IgD-negative memory B cell (primary cell): ENCODE results near the gene ADM5. TPM values are rescaled to one million over a fixed set of nuclear protein-coding genes. Genes with fewer than 3 reads are reported as not detected.

ENCODE experiments used
- H3K27ac Mint-ChIP-seq, 3 donors: one replicate each; pipeline ENCODE4 v1.8.0; 2020 to 2022; ENCODE audit warnings: mild to moderate bottlenecking in 3 of 3, mixed read lengths in 3 of 3, moderate library complexity in 1 of 3
- H3K27me3 Mint-ChIP-seq: one replicate; pipeline ENCODE4 v1.8.0; 2021; ENCODE audit warnings: mixed read lengths
- H3K36me3 Mint-ChIP-seq: one replicate; pipeline ENCODE4 v1.8.0; 2020; ENCODE audit warnings: mild to moderate bottlenecking, mixed read lengths
- H3K4me1 Mint-ChIP-seq, 3 donors: one replicate each; pipeline ENCODE4 v1.8.0; 2020 to 2022; ENCODE audit warnings: mixed read lengths in 3 of 3, mild to moderate bottlenecking in 1 of 3
- H3K4me3 Mint-ChIP-seq, 4 donors: one replicate each; pipeline ENCODE4 v1.8.0; 2020 to 2022; ENCODE audit warnings: mild to moderate bottlenecking in 4 of 4, mixed read lengths in 4 of 4, moderate library complexity in 3 of 4
- H3K9me3 Mint-ChIP-seq, 3 donors: one replicate each; pipeline ENCODE4 v1.8.0; 2020 to 2021; ENCODE audit warnings: mixed read lengths in 3 of 3, mild to moderate bottlenecking in 1 of 3
- polyA plus RNA-seq: library from polyadenylated mRNA; unstranded; fragments of 300-500 nt; fragmentation: Illumina TruSeq; gene quantifications from one replicate; pipeline ENCODE4 v1.2.3, GENCODE V29; 2021

Gene ADM5
- polyA plus RNA-seq, 1 donor from 2014 or later, result 0.65 TPM

DNA sequence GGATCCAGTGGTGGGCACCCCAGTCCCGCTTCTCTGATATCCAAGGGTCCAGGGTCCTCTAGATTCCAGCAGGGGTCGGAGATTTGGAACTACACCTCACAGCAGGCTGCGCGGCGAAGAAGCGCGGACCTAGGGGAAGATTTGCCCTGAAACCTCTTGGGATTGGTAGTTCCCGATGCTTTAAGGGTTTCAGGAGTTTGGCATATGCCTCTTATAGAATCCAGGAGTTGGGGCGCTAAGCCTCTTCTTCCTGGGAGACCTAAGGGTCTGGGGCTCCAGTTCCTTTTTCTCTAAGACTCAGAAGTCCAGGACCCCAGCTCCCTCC is 23.3 kb upstream of the ADM5 start:
- H3K27me3 Mint-ChIP-seq, result peaks cover 2% of the 10 kb centered on the region
- H3K4me3 Mint-ChIP-seq, result peak overlapping the region; percentile 96 to 100 (median 98)
- peaks cover 17 to 19% (median 18%) of the 10 kb centered on the region in 3 donors for H3K4me1 Mint-ChIP-seq
- H3K36me3 Mint-ChIP-seq, result peaks cover 4% of the 10 kb centered on the region
- H3K9me3 Mint-ChIP-seq, result no peaks in the 10 kb centered on the region
- H3K27ac Mint-ChIP-seq, result peak overlapping the region in 2 of 3 donors; percentile 91 to 98

DNA sequence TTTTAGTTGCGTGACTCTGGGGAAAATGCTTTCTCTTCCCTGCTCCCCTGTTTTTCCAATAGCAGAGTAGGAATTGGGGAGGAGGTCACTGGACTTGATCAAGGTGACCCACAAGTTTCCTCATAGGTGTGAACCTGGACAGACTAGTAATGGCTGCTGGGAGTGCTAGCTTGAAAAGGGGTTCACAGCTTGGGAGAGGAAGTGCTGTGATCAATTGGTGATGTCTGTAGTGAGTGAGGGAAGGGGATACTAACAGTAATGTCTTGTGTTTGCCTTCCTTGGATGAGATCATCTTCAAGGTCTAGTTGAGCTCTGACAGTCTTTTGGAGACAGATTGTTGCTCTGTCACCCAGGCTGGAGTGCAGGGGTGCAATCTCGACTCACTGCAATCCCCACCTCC is 21.9 kb upstream of the ADM5 start:
- peaks cover 4% of the 10 kb centered on the region for H3K36me3 Mint-ChIP-seq
- peak overlapping the region in 1 of 3 donors; percentile 68 for H3K27ac Mint-ChIP-seq
- H3K4me1 Mint-ChIP-seq, result peaks cover 24 to 26% (median 25%) of the 10 kb centered on the region in 3 donors
- peaks cover 2% of the 10 kb centered on the region for H3K27me3 Mint-ChIP-seq
- peak overlapping the region in 2 of 4 donors; percentile 30 to 96 for H3K4me3 Mint-ChIP-seq
- no peaks in the 10 kb centered on the region for H3K9me3 Mint-ChIP-seq

DNA sequence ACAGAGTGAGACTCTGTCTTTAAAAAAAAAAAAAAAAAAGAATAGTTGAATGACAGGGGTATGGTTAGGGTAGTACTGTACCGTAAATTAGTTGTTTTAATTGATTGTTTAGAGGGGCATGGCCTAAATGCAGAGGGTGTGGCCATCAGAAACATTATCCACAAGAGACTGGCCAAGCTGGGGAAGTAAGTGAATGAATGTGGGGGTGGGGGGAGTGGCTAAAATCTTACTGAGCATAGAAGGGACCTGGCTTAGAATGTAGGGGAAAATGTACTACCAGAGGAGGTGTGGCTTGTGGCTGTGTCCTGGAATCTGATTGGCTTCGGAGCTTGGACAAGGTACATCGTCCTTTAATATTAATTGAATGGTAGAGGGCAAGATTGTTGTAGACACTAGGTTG is 19.9 kb upstream of the ADM5 start:
- no peaks in the 10 kb centered on the region for H3K9me3 Mint-ChIP-seq
- no peak overlapping the region for H3K4me3 Mint-ChIP-seq
- H3K4me1 Mint-ChIP-seq, result peaks cover 30 to 32% (median 31%) of the 10 kb centered on the region in 3 donors
- peaks cover 2% of the 10 kb centered on the region for H3K27me3 Mint-ChIP-seq
- peak overlapping the region in 1 of 3 donors; percentile 31 for H3K27ac Mint-ChIP-seq
- H3K36me3 Mint-ChIP-seq, result peaks cover 4% of the 10 kb centered on the region

DNA sequence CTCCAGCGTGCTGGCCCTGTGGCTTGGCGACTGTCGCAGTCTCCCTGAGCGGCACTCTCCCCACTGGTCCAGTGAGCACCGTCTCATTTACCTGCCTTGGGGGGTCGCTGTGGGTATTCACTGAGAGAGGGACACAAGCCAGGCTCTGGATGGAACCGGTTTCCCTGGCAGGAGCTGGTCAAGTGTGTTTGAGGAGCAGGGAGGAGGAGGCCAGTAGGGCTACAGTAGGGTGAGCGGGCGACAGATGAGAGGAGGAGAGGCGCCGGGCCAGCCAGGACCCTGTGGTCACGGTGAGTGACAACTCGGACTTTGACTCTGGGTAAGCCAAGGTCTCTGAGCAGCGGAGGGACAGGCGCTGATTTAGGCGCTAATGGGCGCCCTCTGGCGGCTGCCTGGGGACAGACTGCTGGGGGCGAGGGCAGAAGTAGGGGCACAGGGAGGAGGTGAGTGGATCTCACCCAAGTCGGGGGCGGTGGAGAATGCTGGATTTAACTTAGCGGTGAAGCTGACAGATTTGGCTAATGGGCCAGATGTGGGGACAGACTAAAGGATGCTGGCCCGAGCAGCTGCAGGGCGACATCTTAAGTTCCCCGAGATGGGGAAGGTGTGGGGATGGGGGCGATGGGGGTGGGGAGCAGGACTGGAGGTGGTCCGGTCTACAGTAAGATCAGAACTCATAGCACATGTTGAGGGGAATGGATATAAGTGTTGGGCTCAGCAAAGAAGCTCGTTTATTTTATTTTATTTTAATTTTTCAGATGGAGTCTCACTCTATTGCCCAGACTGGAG is 17.1 kb upstream of the ADM5 start:
- Mint-ChIP-seq H3K4me1 (peaks cover 20 to 31% (median 31%) of the 10 kb centered on the region in 3 donors), H3K9me3 (no peaks in the 10 kb centered on the region), H3K36me3 (peaks cover 2% of the 10 kb centered on the region), H3K27me3 (no peaks in the 10 kb centered on the region), H3K27ac (peak overlapping the region in 2 of 3 donors; percentile 56 to 76), H3K4me3 (peak overlapping the region; percentile 55 to 90 (median 66))

DNA sequence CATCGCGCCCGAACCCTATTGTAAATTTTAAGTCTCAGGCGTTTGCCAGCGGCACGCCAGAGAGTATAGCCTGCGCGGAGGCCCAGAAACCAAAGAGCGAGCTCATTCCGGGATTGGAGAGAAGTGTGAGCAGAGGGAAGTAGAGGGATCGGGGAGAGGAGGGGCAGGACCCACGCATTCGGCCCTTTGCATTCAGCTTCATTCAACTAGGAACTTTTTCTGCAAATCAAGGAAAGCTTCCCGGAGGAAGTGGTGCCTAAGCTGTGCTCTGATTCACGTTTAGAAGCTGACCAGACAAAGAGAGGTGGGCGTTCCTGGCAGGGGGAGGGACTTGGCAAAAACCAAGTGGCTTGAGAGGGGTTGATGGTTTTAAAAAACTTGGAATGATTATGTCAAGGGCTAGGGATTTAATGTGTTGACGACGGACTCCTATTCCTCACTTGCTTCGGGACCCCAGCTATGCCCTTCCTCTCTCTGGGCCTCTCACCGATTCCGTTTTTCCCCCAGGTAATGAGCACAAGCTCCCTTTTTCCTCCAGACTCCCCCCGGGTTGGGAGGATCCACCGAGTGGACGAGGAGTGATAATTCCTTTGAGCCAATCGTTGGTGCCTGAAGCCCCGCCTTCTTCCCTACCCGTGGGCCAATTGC is 13.1 kb upstream of the ADM5 start:
- H3K9me3 Mint-ChIP-seq, result no peaks in the 10 kb centered on the region
- no peaks in the 10 kb centered on the region for H3K36me3 Mint-ChIP-seq
- peak overlapping the region; percentile 97 to 99 (median 98) for H3K27ac Mint-ChIP-seq
- H3K27me3 Mint-ChIP-seq, result no peaks in the 10 kb centered on the region
- peak overlapping the region; percentile 96 to 99 (median 98) for H3K4me3 Mint-ChIP-seq
- peaks cover 37 to 43% (median 41%) of the 10 kb centered on the region in 3 donors for H3K4me1 Mint-ChIP-seq

DNA sequence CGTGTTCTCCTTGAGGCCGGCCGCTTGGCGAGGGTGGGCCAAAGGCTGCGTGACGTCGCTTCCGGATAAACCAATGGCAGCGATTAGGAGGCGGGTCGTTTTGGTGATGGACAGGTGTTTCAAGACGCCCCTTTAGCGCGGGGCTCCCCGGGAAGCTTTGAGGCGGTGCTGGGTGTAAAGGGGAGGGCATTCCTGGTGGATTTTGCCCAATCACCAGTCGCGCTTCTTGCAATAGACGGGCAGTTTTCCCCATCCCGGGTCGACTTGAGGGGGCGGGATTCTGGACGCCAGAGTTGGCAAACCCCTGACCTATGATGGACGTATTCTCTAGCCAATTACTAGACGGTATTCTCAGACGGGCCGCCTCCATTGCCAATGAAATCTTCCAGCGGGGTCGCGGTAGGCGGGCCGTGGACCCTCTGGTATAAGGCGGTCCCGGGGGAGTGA is 12.6 kb upstream of the ADM5 start:
- Mint-ChIP-seq H3K36me3 (no peaks in the 10 kb centered on the region), H3K4me3 (peak overlapping the region; percentile 96 to 99 (median 98)), H3K27ac (peak overlapping the region; percentile 97 to 99 (median 98)), H3K27me3 (no peaks in the 10 kb centered on the region), H3K4me1 (peaks cover 37 to 43% (median 41%) of the 10 kb centered on the region in 3 donors), H3K9me3 (no peaks in the 10 kb centered on the region)

DNA sequence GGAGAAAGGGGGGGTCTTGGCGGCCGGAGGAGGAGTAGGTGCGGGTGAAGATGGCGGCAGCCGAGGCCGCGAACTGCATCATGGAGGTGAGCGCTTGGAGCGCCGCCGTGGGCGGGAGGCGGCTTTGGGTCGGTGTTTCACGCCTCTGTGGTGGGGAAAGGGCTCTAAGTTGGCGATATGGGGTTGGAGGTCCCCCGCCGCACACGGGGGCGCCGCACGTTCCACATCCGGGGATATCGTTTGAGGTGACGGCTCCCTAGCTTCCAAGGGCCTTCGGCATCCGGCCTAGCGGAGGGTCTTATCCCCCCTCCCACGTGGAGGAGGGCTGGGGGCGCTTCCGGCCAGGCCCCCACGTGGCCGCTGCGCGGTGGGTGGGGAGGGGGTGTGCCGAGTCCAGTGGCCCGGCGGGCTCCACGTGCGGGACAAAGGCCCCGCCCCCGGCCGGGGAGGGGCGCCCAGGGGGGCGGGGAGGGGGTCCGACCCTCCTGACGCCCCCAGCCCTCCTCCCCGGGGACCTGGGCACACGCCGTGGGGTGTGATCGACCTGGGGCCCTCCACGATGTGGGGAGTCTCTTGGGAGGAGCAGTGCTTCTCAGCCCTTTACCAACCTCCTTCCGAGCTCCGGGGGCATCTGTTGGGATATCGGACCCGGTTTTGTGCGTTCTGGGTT is 12.0 kb upstream of the ADM5 start, which contains the start of gene PRMT1:
PRMT1 (plus strand) TSS at position 41 of the 670 bp plus-strand sequence; CDS start at position 51, 10 bp downstream.
- H3K36me3 Mint-ChIP-seq, result peaks cover 2% of the 10 kb centered on the region
- H3K27ac Mint-ChIP-seq, result peak within 1 kb of the TSS; percentile 97 to 99 (median 98)
- H3K4me3 Mint-ChIP-seq, result peak within 1 kb of the TSS; percentile 96 to 99 (median 98)
- no peaks in the 10 kb centered on the region for H3K27me3 Mint-ChIP-seq
- peaks cover 32 to 38% (median 35%) of the 10 kb centered on the region in 3 donors for H3K4me1 Mint-ChIP-seq
- H3K9me3 Mint-ChIP-seq, result no peaks in the 10 kb centered on the region

DNA sequence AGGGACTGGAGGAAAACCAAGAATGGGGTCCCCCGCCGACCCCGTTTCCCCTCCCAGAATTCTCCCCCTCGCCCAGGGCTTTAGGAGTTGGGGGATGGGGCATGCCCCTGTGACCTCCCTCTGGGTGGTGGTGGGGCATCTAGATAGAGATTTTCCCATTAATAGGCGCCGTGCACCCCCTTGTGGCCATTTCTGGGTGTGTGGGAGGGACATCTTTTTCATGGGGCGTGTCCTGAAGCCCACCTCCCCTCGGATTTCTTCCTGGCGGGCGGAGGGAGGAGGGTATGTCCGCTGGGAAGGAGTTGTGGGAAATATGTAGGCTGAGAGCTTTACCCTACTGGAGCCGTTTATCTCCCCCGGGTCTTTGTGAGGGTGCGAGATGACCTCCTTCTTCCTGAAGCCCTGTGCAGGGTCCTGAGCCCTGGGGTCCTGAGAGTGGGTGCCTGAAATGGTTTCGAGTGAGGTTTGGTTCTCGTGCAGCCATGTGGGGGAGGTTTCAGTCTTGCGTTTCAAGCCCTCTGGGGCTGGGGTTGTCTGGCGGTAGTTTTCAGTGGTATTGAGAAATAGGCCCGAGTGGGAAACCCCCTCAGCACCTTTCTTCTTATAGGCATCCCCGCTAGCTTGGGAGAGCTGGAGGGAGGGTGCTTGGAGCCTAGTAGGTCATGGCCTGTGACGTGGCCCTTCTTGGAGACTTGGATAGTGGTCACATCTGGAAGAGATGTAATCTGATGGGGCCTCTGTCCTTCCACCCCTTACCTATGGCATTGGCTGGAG is 11.3 kb upstream of the ADM5 start:
- H3K27ac Mint-ChIP-seq, result peak overlapping the region; percentile 97 to 99 (median 98)
- peaks cover 30 to 37% (median 33%) of the 10 kb centered on the region in 3 donors for H3K4me1 Mint-ChIP-seq
- H3K27me3 Mint-ChIP-seq, result no peaks in the 10 kb centered on the region
- no peaks in the 10 kb centered on the region for H3K9me3 Mint-ChIP-seq
- peak overlapping the region; percentile 88 to 98 (median 97) for H3K4me3 Mint-ChIP-seq
- H3K36me3 Mint-ChIP-seq, result peaks cover 4% of the 10 kb centered on the region

DNA sequence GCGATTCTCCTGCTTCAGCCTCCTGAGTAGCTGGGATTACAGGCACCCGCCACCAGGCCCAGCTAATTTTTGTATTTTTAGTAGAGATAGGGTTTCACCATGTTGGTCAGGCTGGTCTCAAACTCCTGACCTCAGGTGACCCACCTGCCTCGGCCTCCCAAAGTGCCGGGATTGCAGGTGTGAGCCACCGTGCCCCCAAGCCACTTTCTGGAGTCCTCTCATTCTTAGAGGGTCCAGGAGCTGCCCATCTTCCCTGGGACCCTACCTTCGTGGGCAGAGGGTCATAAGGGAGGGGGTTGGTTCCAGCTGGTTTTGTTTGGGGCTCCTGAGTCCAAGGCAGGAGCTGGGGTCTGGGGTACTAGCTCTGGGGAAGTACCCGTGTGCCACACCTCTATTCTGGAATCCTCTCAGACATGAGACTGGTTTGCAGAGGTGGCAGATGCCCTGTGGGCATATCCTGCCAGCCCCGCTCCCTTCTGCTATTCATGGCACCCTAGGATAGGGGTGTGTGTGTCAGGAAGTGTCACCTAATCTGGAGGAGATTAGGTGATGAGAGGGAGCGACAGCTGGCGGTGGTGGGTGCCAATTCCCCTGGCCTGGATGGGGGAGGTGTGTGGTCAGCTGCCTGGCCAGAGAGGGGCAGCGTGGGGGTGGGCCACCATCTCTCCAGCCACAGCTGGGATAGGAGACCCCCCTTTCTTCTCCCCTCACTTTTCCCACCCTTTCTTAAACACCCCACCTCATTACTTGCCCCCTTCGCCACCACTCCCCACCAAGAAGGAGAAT is 10.2 kb upstream of the ADM5 start:
- Mint-ChIP-seq H3K36me3 (peaks cover 6% of the 10 kb centered on the region), H3K4me1 (peaks cover 20 to 26% (median 23%) of the 10 kb centered on the region in 3 donors), H3K27me3 (no peaks in the 10 kb centered on the region), H3K4me3 (peak overlapping the region; percentile 34 to 98 (median 91)), H3K9me3 (no peaks in the 10 kb centered on the region), H3K27ac (peak overlapping the region; percentile 97 to 99 (median 98))

DNA sequence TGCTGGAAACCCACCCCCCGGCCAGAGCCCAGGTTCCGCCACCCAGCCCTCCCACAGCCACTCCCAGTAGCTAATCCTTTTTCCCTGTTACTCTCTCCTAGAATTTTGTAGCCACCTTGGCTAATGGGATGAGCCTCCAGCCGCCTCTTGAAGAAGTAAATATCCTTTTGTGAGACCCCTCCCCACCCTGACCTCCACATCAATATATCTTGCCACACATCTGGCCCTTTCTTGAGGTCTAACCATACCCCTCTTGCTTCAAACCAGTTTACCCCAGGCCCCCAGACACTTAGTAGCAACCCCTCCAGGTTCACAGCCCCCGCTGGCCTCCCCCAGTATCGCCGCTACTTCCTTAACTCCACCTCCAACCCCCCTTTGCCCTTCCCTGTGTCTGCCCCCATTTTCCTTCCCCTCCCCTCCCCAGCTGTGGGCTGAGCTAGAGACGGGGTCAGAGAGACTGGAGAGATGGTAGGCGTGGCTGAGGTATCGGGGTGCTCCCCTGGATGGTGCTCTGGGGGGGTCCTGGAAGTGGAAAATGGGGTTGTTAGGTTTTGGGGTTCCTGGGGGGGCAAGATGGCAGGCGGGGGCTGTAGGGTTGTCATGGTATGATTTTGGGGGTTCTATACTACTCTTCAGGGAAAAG is 9.5 kb upstream of the ADM5 start:
- Mint-ChIP-seq H3K27ac (peak overlapping the region; percentile 73 to 97 (median 88)), H3K36me3 (peaks cover 6% of the 10 kb centered on the region), H3K4me3 (peak overlapping the region in 3 of 4 donors; percentile 82 to 90 (median 84)), H3K27me3 (no peaks in the 10 kb centered on the region), H3K4me1 (peaks cover 19 to 22% (median 21%) of the 10 kb centered on the region in 3 donors), H3K9me3 (no peaks in the 10 kb centered on the region)

DNA sequence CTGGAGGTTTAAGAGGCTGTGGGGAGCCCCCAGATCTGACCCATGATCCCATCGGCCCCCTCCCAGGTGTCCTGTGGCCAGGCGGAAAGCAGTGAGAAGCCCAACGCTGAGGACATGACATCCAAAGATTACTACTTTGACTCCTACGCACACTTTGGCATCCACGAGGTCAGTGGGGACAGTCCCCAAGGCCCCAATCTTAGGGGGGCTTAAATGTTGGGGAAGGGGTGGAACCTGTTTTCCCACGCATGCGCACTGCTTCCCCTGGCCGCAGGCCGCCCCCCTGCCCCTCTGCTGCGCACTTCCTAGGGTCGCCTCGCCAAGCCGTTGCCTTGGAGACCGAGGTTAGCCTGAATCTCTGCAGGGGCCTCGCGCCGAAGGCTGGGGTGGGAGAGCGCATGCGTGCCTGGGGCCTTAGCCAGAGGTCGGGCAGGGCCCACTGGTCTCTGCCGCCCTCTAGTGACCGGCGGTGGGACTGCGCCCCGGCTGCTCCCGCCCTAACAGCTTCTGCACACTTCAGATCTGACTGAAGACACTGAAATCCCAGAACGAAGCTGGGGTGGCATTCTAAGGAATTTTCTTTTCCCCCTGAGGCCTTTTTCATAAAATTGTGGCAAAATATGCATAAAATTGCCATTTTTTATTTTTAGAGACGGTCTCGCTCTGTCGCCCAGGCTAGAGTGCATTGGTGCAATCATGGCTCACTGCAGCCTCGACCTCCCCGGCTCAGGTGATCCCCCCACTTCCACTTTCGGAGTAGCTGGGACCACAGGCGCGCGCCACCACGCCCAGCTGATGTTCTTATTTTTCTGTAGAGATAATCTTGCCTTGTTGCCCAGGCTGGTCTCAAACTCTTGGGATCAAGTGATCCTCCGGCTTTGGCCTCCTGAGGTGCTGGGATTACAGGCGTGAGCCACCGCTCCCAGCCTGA is 8.7 kb upstream of the ADM5 start:
- H3K4me1 Mint-ChIP-seq, result peaks cover 19 to 22% (median 21%) of the 10 kb centered on the region in 3 donors
- no peaks in the 10 kb centered on the region for H3K27me3 Mint-ChIP-seq
- peak overlapping the region; percentile 73 to 92 (median 88) for H3K27ac Mint-ChIP-seq
- peaks cover 9% of the 10 kb centered on the region for H3K36me3 Mint-ChIP-seq
- peak overlapping the region in 3 of 4 donors; percentile 70 to 82 (median 79) for H3K4me3 Mint-ChIP-seq
- no peaks in the 10 kb centered on the region for H3K9me3 Mint-ChIP-seq

DNA sequence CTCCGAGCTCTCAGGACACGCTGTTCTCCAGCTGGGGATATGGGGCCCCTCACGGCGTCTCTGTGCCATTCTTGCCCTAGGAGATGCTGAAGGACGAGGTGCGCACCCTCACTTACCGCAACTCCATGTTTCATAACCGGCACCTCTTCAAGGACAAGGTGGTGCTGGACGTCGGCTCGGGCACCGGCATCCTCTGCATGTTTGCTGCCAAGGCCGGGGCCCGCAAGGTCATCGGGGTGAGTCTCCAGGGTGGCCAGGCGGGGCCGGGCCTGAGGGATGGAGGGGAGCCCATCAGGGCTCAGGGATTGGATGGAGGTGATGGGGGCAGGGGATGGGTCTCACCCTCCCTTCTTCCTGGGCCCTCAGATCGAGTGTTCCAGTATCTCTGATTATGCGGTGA is 7.6 kb upstream of the ADM5 start:
- no peaks in the 10 kb centered on the region for H3K9me3 Mint-ChIP-seq
- peak overlapping the region in 1 of 3 donors; percentile 80 for H3K27ac Mint-ChIP-seq
- peaks cover 14 to 17% (median 16%) of the 10 kb centered on the region in 3 donors for H3K4me1 Mint-ChIP-seq
- H3K36me3 Mint-ChIP-seq, result peaks cover 9% of the 10 kb centered on the region
- H3K4me3 Mint-ChIP-seq, result peak overlapping the region in 1 of 4 donors; percentile 22
- H3K27me3 Mint-ChIP-seq, result no peaks in the 10 kb centered on the region
